Measurements from ENCODE around the gene KLKB1.

DNA sequence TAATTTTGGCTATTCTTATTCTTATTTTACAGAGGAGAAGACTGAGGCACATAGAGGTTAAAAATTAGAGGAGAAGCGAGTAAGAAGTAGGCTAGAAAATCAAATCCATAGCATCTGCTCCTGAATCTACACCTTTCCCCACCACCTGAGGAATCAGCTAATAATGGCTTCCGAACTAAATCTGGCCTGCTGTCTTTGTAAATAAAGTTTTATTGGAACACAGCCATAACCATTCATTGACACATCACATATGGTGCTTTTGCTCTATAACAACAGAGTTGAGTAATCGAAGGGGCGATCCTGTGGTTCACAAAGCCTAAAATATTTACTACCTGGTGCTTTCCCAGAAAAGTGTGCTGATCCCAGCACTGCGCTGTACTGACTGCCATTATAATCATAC lies 76.9 kb downstream of the KLKB1 start:
- TF ChIP-seq EZH2phosphoT487 (IDR thresholded peaks at IDR 0.05; ENCODE audit: low read length) = no peak
- TF ChIP-seq, protein P1, sequence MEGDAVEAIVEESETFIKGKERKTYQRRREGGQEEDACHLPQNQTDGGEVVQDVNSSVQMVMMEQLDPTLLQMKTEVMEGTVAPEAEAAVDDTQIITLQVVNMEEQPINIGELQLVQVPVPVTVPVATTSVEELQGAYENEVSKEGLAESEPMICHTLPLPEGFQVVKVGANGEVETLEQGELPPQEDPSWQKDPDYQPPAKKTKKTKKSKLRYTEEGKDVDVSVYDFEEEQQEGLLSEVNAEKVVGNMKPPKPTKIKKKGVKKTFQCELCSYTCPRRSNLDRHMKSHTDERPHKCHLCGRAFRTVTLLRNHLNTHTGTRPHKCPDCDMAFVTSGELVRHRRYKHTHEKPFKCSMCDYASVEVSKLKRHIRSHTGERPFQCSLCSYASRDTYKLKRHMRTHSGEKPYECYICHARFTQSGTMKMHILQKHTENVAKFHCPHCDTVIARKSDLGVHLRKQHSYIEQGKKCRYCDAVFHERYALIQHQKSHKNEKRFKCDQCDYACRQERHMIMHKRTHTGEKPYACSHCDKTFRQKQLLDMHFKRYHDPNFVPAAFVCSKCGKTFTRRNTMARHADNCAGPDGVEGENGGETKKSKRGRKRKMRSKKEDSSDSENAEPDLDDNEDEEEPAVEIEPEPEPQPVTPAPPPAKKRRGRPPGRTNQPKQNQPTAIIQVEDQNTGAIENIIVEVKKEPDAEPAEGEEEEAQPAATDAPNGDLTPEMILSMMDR (IDR thresholded peaks at IDR 0.05; ENCODE audit: low read length) = no peak
- no peak for TF ChIP-seq EZH2 (optimal IDR thresholded peaks at IDR 0.05; ENCODE audit: low read depth, low read length)
